Suprapubic skin (tissue), 4 donors: ENCODE results near the gene FAM156A. TPM values are rescaled to one million over a fixed set of nuclear protein-coding genes. Genes with fewer than 3 reads are reported as not detected.
A peak's percentile ranks its signal among the peaks of the same experiment; 100 is the strongest.
"Not testable (repeated sequence)": the region's sequence is repeated elsewhere in the genome, so short reads cannot be mapped to it uniquely, and the experiment has no call there.

ENCODE experiments used
- DNase-seq, 2 donors: peaks; one replicate each; pipeline ENCODE4 v3.0.0-alpha.2; 2019; ENCODE audit warnings: low spot score in 2 of 2
- H3K27ac ChIP-seq: fragments of 200-600 bp; sonication (generic); one replicate; pipeline ENCODE4 v1.5.1; 2019
- H3K27me3 ChIP-seq: fragments of 200-600 bp; sonication (generic); one replicate; pipeline ENCODE4 v1.5.1; 2019
- H3K36me3 ChIP-seq: fragments of 200-600 bp; sonication (generic); one replicate; pipeline ENCODE4 v1.5.1; 2019
- H3K4me1 ChIP-seq: fragments of 200-600 bp; sonication (generic); one replicate; pipeline ENCODE4 v1.5.1; 2019
- H3K4me3 ChIP-seq: fragments of 200-600 bp; sonication (generic); one replicate; pipeline ENCODE4 v1.5.1; 2019; ENCODE audit warnings: mild to moderate bottlenecking
- H3K9me3 ChIP-seq: fragments of 200-600 bp; sonication (generic); one replicate; pipeline ENCODE4 v1.5.1; 2019
- CTCF ChIP-seq, 2 donors: fragments of 200-600 bp in 1 of 2; fragments of 450-650 bp in 1 of 2; sonication (generic) in 1 of 2; IDR thresholded peaks; one replicate each; pipeline ENCODE4 v1.5.1; 2016 to 2019; ENCODE audit warnings: antibody characterized with exemption in 2 of 2, mild to moderate bottlenecking in 1 of 2, moderate library complexity in 1 of 2
- EP300 ChIP-seq: sonication (generic); formaldehyde crosslinking; IDR thresholded peaks from one replicate; pipeline ENCODE4 v1.6.1; 2017; ENCODE audit warnings: antibody characterized with exemption
- POLR2A ChIP-seq, 2 donors: fragments of 450-650 bp; IDR thresholded peaks; one replicate each; pipeline ENCODE4 v1.6.1; 2017; ENCODE audit warnings: antibody characterized with exemption in 2 of 2, mild to moderate bottlenecking in 2 of 2, moderate library complexity in 2 of 2
- POLR2AphosphoS5 ChIP-seq, 3 donors: sonication (generic); formaldehyde crosslinking; IDR thresholded peaks; one replicate each; pipeline ENCODE4 v1.6.1; 2017; ENCODE audit warnings: antibody characterized with exemption in 3 of 3
- WGBS: methylation state at CpG from one replicate; pipeline ENCODE4 v1.1.5; 2018; 5-methylcytosine and 5-hydroxymethylcytosine counted together
- total RNA-seq, 4 donors: library from RNA; depleted of rRNA; stranded (reverse); fragments of >200 nt; gene quantifications; one replicate each; pipeline ENCODE4 v1.1.0, GENCODE V29; 2016

FAM156A gene
- total RNA-seq, 4 donors from 2014 or later, result 13.1 to 38.1 (median 24.8) TPM

GRCh38 chrX:52977953-52978352 is 19.6 kb upstream of the FAM156A start:
- H3K9me3 ChIP-seq, result no peaks in the 10 kb centered on the region
- H3K4me1 ChIP-seq, result peaks cover 12% of the 10 kb centered on the region
- TF ChIP-seq POLR2A (IDR thresholded peaks at IDR 0.05) (no peak), EP300 (no peak), CTCF (IDR thresholded peaks at IDR 0.05) (no peak), POLR2AphosphoS5 (IDR thresholded peaks at IDR 0.05) (no peak)
- H3K4me3 ChIP-seq, result no peak overlapping the region
- H3K36me3 ChIP-seq, result no peaks in the 10 kb centered on the region
- H3K27me3 ChIP-seq, result no peaks in the 10 kb centered on the region
- 78% methylated on average over 2 of the region's 2 CpGs for WGBS
- peak in 1 of 2 donors; percentile 5 for DNase-seq
- no peak overlapping the region for H3K27ac ChIP-seq

GRCh38 chrX:52975576-52975975 is 17.3 kb upstream of the FAM156A start:
- not testable (repeated sequence) for H3K27ac ChIP-seq, H3K36me3 ChIP-seq, H3K4me3 ChIP-seq, H3K4me1 ChIP-seq, H3K27me3 ChIP-seq, H3K9me3 ChIP-seq
- DNase-seq, result peak in 1 of 2 donors; percentile 28
- WGBS, result 91% methylated on average over 8 of the region's 11 CpGs

GRCh38 chrX:52974336-52974992 is 16.1 kb upstream of the FAM156A start:
- not testable (repeated sequence) for H3K4me3 ChIP-seq, H3K27me3 ChIP-seq, H3K9me3 ChIP-seq, H3K27ac ChIP-seq, H3K36me3 ChIP-seq, H3K4me1 ChIP-seq
- WGBS, result 53% methylated on average over 8 of the region's 8 CpGs
- peak in 1 of 2 donors; percentile 0 for DNase-seq

GRCh38 chrX:52967922-52968321 is 9.6 kb upstream of the FAM156A start:
- DNase-seq, H3K9me3 ChIP-seq: not testable (repeated sequence)

GRCh38 chrX:52966993-52967738 is 8.8 kb upstream of the FAM156A start:
- WGBS, result no CpG with 5 or more reads among the region's 16 CpGs
- not testable (repeated sequence) for H3K27me3 ChIP-seq, H3K27ac ChIP-seq, DNase-seq, H3K4me3 ChIP-seq, H3K4me1 ChIP-seq, H3K9me3 ChIP-seq, H3K36me3 ChIP-seq

More at GRCh38 chrX:52967922-52968321, 9.6 kb upstream of the FAM156A start:
- not testable (repeated sequence) for H3K4me1 ChIP-seq, H3K4me3 ChIP-seq, H3K27me3 ChIP-seq, H3K27ac ChIP-seq, H3K36me3 ChIP-seq
- no CpG with 5 or more reads among the region's 10 CpGs for WGBS

GRCh38 chrX:52958961-52959360 is 643 bp upstream of the FAM156A start:
- DNase-seq, H3K36me3 ChIP-seq, H3K4me1 ChIP-seq, H3K27me3 ChIP-seq, H3K9me3 ChIP-seq, H3K27ac ChIP-seq, H3K4me3 ChIP-seq: not testable (repeated sequence)
- no CpG with 5 or more reads among the region's 7 CpGs for WGBS

GRCh38 chrX:52949884-52950283 is 8.4 kb downstream of the FAM156A start:
- not testable (repeated sequence) for H3K4me1 ChIP-seq, H3K36me3 ChIP-seq, H3K4me3 ChIP-seq, H3K27me3 ChIP-seq, H3K27ac ChIP-seq, DNase-seq, H3K9me3 ChIP-seq
- no CpG with 5 or more reads among the region's 10 CpGs for WGBS

GRCh38 chrX:52949325-52949724 is 9.0 kb downstream of the FAM156A start:
- not testable (repeated sequence) for H3K36me3 ChIP-seq, DNase-seq, H3K9me3 ChIP-seq, H3K27ac ChIP-seq, H3K4me1 ChIP-seq, H3K4me3 ChIP-seq, H3K27me3 ChIP-seq
- WGBS, result no CpG with 5 or more reads among the region's 4 CpGs

- H3K9me3 ChIP-seq, H3K4me3 ChIP-seq, H3K36me3 ChIP-seq, DNase-seq, H3K4me1 ChIP-seq, H3K27me3 ChIP-seq, H3K27ac ChIP-seq: not testable (repeated sequence)
- no CpG with 5 or more reads among the region's 17 CpGs for WGBS
Measured at GRCh38 chrX:52948265-52948664, 10.1 kb downstream of the FAM156A start.

- H3K36me3 ChIP-seq, DNase-seq, H3K4me3 ChIP-seq, H3K4me1 ChIP-seq, H3K9me3 ChIP-seq, H3K27ac ChIP-seq, H3K27me3 ChIP-seq: not testable (repeated sequence)
- no CpG with 5 or more reads among the region's 16 CpGs for WGBS
Measured at GRCh38 chrX:52947501-52947900, 10.8 kb downstream of the FAM156A start.

GRCh38 chrX:52945838-52946494 is 12.4 kb downstream of the FAM156A start:
- not testable (repeated sequence) for H3K27ac ChIP-seq, H3K4me3 ChIP-seq, DNase-seq, H3K4me1 ChIP-seq, H3K36me3 ChIP-seq, H3K9me3 ChIP-seq, H3K27me3 ChIP-seq
- no CpG with 5 or more reads among the region's 14 CpGs for WGBS

- not testable (repeated sequence) for H3K27ac ChIP-seq, H3K9me3 ChIP-seq, H3K4me1 ChIP-seq, H3K27me3 ChIP-seq, H3K36me3 ChIP-seq, H3K4me3 ChIP-seq, DNase-seq
- no CpG with 5 or more reads among the region's 10 CpGs for WGBS
Measured at GRCh38 chrX:52941728-52942127, 16.6 kb downstream of the FAM156A start.
